Measurements from ENCODE around the gene CDCA7L.

CDCA7L gene

DNA sequence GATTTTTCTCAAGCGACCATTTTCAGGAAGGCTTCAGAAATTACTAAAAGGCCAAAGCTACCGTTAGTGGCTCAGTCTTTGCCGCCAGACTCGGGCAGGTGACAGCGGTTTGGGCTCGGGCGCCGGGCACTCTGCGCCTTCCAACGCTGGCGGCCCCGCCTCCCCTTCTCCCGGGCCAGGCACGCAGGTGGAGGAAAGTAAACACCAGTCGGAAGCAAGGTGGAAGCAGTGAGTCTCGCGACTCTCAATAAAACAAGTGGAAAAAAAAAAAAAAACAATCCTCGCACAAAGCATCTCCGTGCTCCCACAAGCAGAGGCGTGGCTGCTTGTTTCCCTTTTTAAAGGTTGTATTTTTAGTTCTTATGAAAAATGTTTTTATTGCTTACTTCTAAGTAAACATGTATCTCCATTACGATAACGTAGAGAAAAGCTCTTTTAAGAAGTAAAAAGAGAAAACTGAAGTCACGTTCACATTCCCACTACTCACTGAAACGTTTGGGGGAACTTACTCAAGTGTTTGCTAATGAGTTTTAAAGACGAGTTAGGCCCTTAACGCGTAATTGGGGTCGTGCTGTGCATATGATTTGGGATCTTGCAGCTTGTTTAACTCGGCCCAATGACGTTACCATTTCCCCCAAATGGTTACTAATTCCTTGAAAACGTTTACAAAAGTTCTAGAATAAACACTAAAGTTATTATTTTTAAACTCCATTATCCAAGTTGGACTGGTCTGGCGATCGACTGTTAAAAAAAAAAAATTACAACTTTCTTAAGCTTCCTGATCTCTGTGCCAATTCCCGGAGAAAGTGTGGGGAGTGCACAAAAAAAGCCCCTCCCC lies 864 bp downstream of the CDCA7L start:
- TF ChIP-seq CTCF (conservative IDR thresholded peaks at IDR 0.05; ENCODE audit: low read depth, low read length) = no peak
- peak overlapping the region; percentile 79 for H3K4me3 ChIP-seq (ENCODE audit: low read length)
- DNase-seq (ENCODE audit: low read depth) = peak; percentile 43

DNA sequence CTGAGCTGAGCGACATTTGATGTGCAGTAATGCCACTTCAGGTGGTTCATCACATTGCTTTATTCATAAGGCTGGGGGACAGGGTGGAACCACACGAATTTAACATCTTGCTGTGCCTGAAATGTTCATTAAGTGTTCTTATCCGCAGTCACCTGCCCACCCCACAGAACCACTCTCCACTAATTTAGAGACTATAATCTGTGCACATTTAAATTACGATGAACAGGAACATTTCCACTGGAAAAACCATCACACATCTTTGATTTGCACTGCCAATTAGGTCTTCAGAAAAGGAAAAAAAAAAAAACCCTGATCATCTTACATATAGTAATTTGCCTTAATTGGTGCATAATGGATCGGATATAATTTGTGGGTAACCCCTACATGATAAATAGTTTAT lies 2.3 kb downstream of the CDCA7L start:
- no peak for TF ChIP-seq CTCF (conservative IDR thresholded peaks at IDR 0.05; ENCODE audit: low read depth, low read length)
- H3K4me3 ChIP-seq (ENCODE audit: low read length) = peak overlapping the region; percentile 26
- no peak for DNase-seq (ENCODE audit: low read depth)

GRCh38 chr7:21942955-21943354 lies 2.7 kb downstream of the CDCA7L start:
- H3K4me3 ChIP-seq (ENCODE audit: low read length) = peak overlapping the region; percentile 26
- peak; percentile 31 for DNase-seq (ENCODE audit: low read depth)
- no peak for TF ChIP-seq CTCF (conservative IDR thresholded peaks at IDR 0.05; ENCODE audit: low read depth, low read length)

DNA sequence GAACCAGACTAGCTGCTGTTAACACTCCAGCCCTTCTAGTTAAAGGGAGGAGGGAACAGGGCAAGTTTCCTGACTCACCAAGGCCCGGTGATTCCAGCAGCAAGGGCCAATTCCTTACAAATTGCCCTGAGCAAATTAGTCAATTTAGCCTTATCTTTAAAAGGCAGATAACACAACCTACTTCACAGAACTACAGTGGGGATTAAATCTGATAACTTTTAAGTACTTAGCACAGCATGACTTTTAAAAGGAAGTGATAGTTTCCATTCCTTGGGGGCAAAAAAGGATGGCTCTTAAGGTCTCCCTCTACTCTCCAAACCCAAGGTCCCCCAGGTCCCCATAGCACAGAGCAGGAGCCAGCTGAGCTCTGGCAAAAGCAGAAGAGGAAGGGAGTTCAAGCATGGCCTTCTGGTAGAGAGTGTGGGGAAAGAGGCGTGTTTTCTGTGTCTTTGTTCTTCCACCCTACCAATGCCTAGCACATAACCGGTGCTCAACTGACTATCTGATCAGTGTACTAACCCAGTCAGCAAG lies 4.0 kb downstream of the CDCA7L start:
- no peak overlapping the region for H3K4me3 ChIP-seq (ENCODE audit: low read length)
- peak; percentile 60 for DNase-seq (ENCODE audit: low read depth)
- no peak for TF ChIP-seq CTCF (conservative IDR thresholded peaks at IDR 0.05; ENCODE audit: low read depth, low read length)

- no peak for TF ChIP-seq CTCF (conservative IDR thresholded peaks at IDR 0.05; ENCODE audit: low read depth, low read length)
- no peak for DNase-seq (ENCODE audit: low read depth)
- H3K4me3 ChIP-seq (ENCODE audit: low read length) = no peak overlapping the region
Measured at GRCh38 chr7:21939858-21940372, 5.8 kb downstream of the CDCA7L start.

DNA sequence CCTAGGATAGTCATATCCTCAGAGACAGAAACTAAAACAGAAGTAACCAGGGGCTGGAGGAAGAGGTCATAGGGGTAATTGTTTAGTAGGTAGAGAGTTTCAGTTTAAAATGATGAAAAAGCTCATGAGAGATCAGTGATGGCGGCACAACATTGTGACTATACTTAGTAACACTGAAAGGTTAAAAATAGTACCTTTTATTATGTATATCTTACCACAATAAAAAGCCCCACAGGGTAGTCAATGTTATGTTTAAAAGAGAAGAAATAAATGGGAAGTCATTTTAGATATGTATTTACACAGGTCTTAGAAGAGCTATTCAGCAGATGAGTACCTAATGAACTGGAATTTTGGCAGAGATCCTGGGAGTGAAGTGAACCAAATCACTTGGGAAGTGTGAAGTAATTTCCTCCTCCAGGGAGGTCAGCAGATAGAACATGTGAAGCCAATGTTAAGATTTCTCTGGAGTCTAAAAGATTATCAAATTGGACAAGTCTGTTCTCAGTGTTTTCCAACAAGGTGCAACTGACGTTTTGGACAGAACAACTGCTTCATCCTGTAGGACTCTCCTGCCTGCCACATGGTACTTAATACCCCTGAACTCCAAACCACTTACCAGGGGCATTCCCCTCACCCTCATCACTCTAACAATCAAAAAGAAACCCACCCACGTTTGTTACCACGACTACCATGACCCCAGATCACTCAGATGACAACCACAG lies 6.4 kb downstream of the CDCA7L start:
- TF ChIP-seq CTCF (conservative IDR thresholded peaks at IDR 0.05; ENCODE audit: low read depth, low read length) = no peak
- H3K4me3 ChIP-seq (ENCODE audit: low read length) = no peak overlapping the region
- DNase-seq (ENCODE audit: low read depth) = peak; percentile 81

All from retinal pigment epithelial cell (primary cell).